ENCODE data around the gene DMRTA2. TPM values are rescaled to one million over a fixed set of nuclear protein-coding genes. Genes with fewer than 3 reads are reported as not detected.

The DMRTA2 gene
- total and polyA plus RNA-seq, 2 of the 4 experiments (the other 2 are of a cell fraction): 0.02 TPM; not detected in 1

- in situ Hi-C loops (cut with MboI; ENCODE audit: low sequenced_read_pairs): loop anchor here (10.0 to 25.0 kb wide), 2 partner anchors 353 to 816 kb away; no protein-coding TSS in a partner anchor
- no peaks in the 10 kb centered on the region for H3K79me1 ChIP-seq (ENCODE audit: low read depth in 1 of 2, low read length in 2 of 2)
- H4K8ac ChIP-seq (ENCODE audit: low read depth in 2 of 2, low read length in 2 of 2): no peak overlapping the region
- no peaks in the 10 kb centered on the region for H3K36me3 ChIP-seq (ENCODE audit: control insufficient read depth, insufficient read depth, low read length)
- no peak overlapping the region for H3K18ac ChIP-seq (ENCODE audit: low read depth, low read length)
- WGBS, 2 experiments (ENCODE audit: extremely low coverage in 2 of 2, insufficient read length in 1 of 2): no CpG with 5 or more reads among the region's 3 CpGs
- DNase-seq (no peak), ATAC-seq (ENCODE audit: low read depth) (no peak)
- H3K4me3 ChIP-seq (ENCODE audit: insufficient read depth, low read depth, low read length): no peak overlapping the region
- H3K4me1 ChIP-seq (ENCODE audit: control insufficient read depth, insufficient read depth, low read length): no peaks in the 10 kb centered on the region
- no peak overlapping the region for H4K5ac ChIP-seq (ENCODE audit: low read depth, low read length)
- no peak overlapping the region for H3K14ac ChIP-seq (replicated peaks; ENCODE audit: low read depth, low read length)
- no peak overlapping the region for H3K27ac ChIP-seq (ENCODE audit: insufficient read depth, low read length)
- dilution Hi-C loops (cut with HindIII; ENCODE audit: low sequenced_read_pairs, unreplicated experiment): no loop called here
- no peak overlapping the region for H2AK9ac ChIP-seq (replicated peaks; ENCODE audit: low read depth, low read length, poor library complexity)
- no TSS peak for BruUV-seq (replicated peaks)
- H3K23ac ChIP-seq (ENCODE audit: low read depth, low read length): no peak overlapping the region
- H3K4ac ChIP-seq (ENCODE audit: low read depth, low read length): no peak overlapping the region
- H4K20me1 ChIP-seq (ENCODE audit: insufficient read depth, low read length): no peaks in the 10 kb centered on the region
- H3K9me1 ChIP-seq (ENCODE audit: insufficient read depth, low read length): 0 out of 2 replicates have a peak, but pooled peaks cover 2% of the 10 kb centered on the region
- H2BK120ac ChIP-seq (ENCODE audit: low read depth, low read length): no peak overlapping the region
- no peak overlapping the region for H3K56ac ChIP-seq (ENCODE audit: extremely low read depth, insufficient read depth, low read length)
- no peak overlapping the region for H4K91ac ChIP-seq (ENCODE audit: insufficient read depth, low read depth, low read length)
- H3K27me3 ChIP-seq (ENCODE audit: control insufficient read depth, insufficient read depth, low read length): peaks cover 7% of the 10 kb centered on the region
- no peak overlapping the region for H2BK5ac ChIP-seq (ENCODE audit: low read depth, low read length, poor library complexity, severe bottlenecking)
- POLR2A ChIA-PET (ENCODE audit: unreplicated experiment): no interaction called here
- no peak overlapping the region for H3K4me2 ChIP-seq (ENCODE audit: low read depth, low read length)
- H2BK20ac ChIP-seq (ENCODE audit: low read depth, low read length): no peak overlapping the region
- H2AFZ ChIP-seq (replicated peaks; ENCODE audit: low read length, poor library complexity): no peak overlapping the region
- no peak overlapping the region for H2BK15ac ChIP-seq (ENCODE audit: low read depth, low read length)
- CTCF ChIA-PET: interaction anchor here (0.6 kb wide), 1 partner anchor 184 kb away, joined by 3 read pairs; no protein-coding TSS in a partner anchor
- no peaks in the 10 kb centered on the region for H3K9me3 ChIP-seq (ENCODE audit: control insufficient read depth, insufficient read depth, low read length)
- H3K9ac ChIP-seq (ENCODE audit: low read depth, low read length): no peak overlapping the region
- intact Hi-C loops (cut with micrococcal nuclease): no loop called here
- TF ChIP-seq CTCF (conservative IDR thresholded peaks at IDR 0.05; ENCODE audit: low read depth, low read length) (no peak), RFX5 (IDR thresholded peaks at IDR 0.05; ENCODE audit: low read depth, low read length) (no peak), FOS (IDR thresholded peaks at IDR 0.05; ENCODE audit: low read depth, low read length) (no peak), MXI1 (IDR thresholded peaks at IDR 0.05; ENCODE audit: borderline replicate concordance, low read depth, low read length) (no peak), SMC3 (IDR thresholded peaks at IDR 0.05; ENCODE audit: low read depth, low read length) (no peak)
- H2AK5ac ChIP-seq (ENCODE audit: low read depth, low read length): no peak overlapping the region
These were observed 51.5 kb downstream of the DMRTA2 start for GRCh38 chr1:50371749-50372148.

Measured in IMR-90 (cell line).